H9 (cell line): Measurements from ENCODE around the gene ANKS1B. TPM values are rescaled to one million over a fixed set of nuclear protein-coding genes. Genes with fewer than 3 reads are reported as not detected.

Source experiments
- DNase-seq: peaks from one replicate; pipeline ENCODE4 v3.0.0-alpha.2; 2017
- H2AFZ ChIP-seq: one replicate; pipeline ENCODE4 v1.6.1; 2013; ENCODE audit warnings: mild to moderate bottlenecking, low read length, control low read depth, moderate library complexity
- H2AK5ac ChIP-seq: 2 replicates; pipeline ENCODE4 v1.6.1; 2013; ENCODE audit warnings: low read length, control low read depth, mixed read lengths; ENCODE audit not compliant: insufficient read length
- H2BK120ac ChIP-seq: one replicate; pipeline ENCODE4 v1.6.1; 2013; ENCODE audit warnings: low read depth, mild to moderate bottlenecking, low read length, control low read depth, inconsistent platforms; ENCODE audit not compliant: poor library complexity, severe bottlenecking
- H2BK12ac ChIP-seq: 2 replicates; pipeline ENCODE4 v1.6.1; 2013; ENCODE audit warnings: low read length, control low read depth, mixed read lengths, low read depth; ENCODE audit not compliant: insufficient read length
- H2BK15ac ChIP-seq: 2 replicates; pipeline ENCODE4 v1.6.1; 2013; ENCODE audit warnings: low read depth, low read length, control low read depth
- H2BK20ac ChIP-seq: one replicate; pipeline ENCODE4 v1.6.1; 2013; ENCODE audit warnings: low read depth, mild to moderate bottlenecking, low read length, control low read depth, inconsistent platforms; ENCODE audit not compliant: poor library complexity, severe bottlenecking
- H2BK5ac ChIP-seq: 2 replicates; pipeline ENCODE4 v1.6.1; 2013; ENCODE audit warnings: low read length, control low read depth, mixed read lengths; ENCODE audit not compliant: insufficient read length
- H3K14ac ChIP-seq: 2 replicates; pipeline ENCODE4 v1.6.1; 2013; ENCODE audit warnings: low read length, control low read depth; ENCODE audit not compliant: insufficient read depth
- H3K18ac ChIP-seq: 2 replicates; pipeline ENCODE4 v1.6.1; 2013; ENCODE audit warnings: low read depth, mild to moderate bottlenecking, mixed read lengths, low read length, control low read depth; ENCODE audit not compliant: insufficient read length
- H3K23ac ChIP-seq: 2 replicates; pipeline ENCODE4 v1.6.1; 2013; ENCODE audit warnings: low read length, control low read depth, mixed read lengths, low read depth; ENCODE audit not compliant: insufficient read length
- H3K23me2 ChIP-seq: 2 replicates; pipeline ENCODE4 v1.6.1; 2013; ENCODE audit warnings: low read depth, mild to moderate bottlenecking, mixed read lengths, low read length, control low read depth; ENCODE audit not compliant: insufficient read length, poor library complexity, severe bottlenecking
- H3K27ac ChIP-seq: 2 replicates; pipeline ENCODE4 v1.5.1; 2013; ENCODE audit warnings: low read length, control low read depth, mixed read lengths, low read depth; ENCODE audit not compliant: insufficient read length
- H3K27me3 ChIP-seq: 2 replicates; pipeline ENCODE4 v1.6.1; 2013; ENCODE audit warnings: low read length, control low read depth, inconsistent platforms; ENCODE audit not compliant: insufficient read depth
- H3K4ac ChIP-seq: 2 replicates; pipeline ENCODE4 v1.6.1; 2013; ENCODE audit warnings: low read depth, mild to moderate bottlenecking, control low read depth, inconsistent platforms, low read length, moderate library complexity
- H3K4me1 ChIP-seq: 2 replicates; pipeline ENCODE4 v1.6.1; 2013; ENCODE audit warnings: low read length, control low read depth, inconsistent platforms; ENCODE audit not compliant: insufficient read depth
- H3K4me2 ChIP-seq: 2 replicates; pipeline ENCODE4 v1.6.1; 2013; ENCODE audit warnings: low read length, control low read depth, mixed read lengths; ENCODE audit not compliant: insufficient read length, insufficient read depth
- H3K56ac ChIP-seq: 2 replicates; pipeline ENCODE4 v1.6.1; 2013; ENCODE audit warnings: low read depth, mild to moderate bottlenecking, mixed read lengths, low read length, control low read depth; ENCODE audit not compliant: insufficient read length
- H3K79me1 ChIP-seq: 2 replicates; pipeline ENCODE4 v1.6.1; 2013; ENCODE audit warnings: low read depth, mild to moderate bottlenecking, moderate library complexity, low read length, control low read depth, inconsistent platforms; ENCODE audit not compliant: insufficient read depth, poor library complexity, severe bottlenecking
- H3K79me2 ChIP-seq: 2 replicates; pipeline ENCODE4 v1.6.1; 2013; ENCODE audit warnings: low read length, control low read depth, inconsistent platforms; ENCODE audit not compliant: insufficient read depth
- H3K9ac ChIP-seq: 2 replicates; pipeline ENCODE4 v1.6.1; 2013; ENCODE audit warnings: low read length, control low read depth, mixed read lengths; ENCODE audit not compliant: insufficient read length; ENCODE audit errors: extremely low read depth
- H3K9me3 ChIP-seq: one replicate; pipeline ENCODE4 v1.6.1; 2013; ENCODE audit warnings: low read depth, low read length, inconsistent platforms; ENCODE audit not compliant: control insufficient read depth
- H3T11ph ChIP-seq: one replicate; pipeline ENCODE4 v1.6.1; 2013; ENCODE audit warnings: mild to moderate bottlenecking, low read length, control low read depth, inconsistent platforms
- H4K20me1 ChIP-seq: one replicate; pipeline ENCODE4 v1.6.1; 2013; ENCODE audit not compliant: control insufficient read depth, insufficient read length, insufficient read depth
- H4K5ac ChIP-seq: 2 replicates; pipeline ENCODE4 v1.6.1; 2013; ENCODE audit warnings: low read depth, mild to moderate bottlenecking, mixed read lengths, low read length, control low read depth; ENCODE audit not compliant: insufficient read length
- H4K8ac ChIP-seq: replicated peaks from 2 replicates; pipeline ENCODE4 v1.6.1; 2013; ENCODE audit warnings: low read length, control low read depth, mixed read lengths, low read depth; ENCODE audit not compliant: insufficient read length
- H4K91ac ChIP-seq: 2 replicates; pipeline ENCODE4 v1.6.1; 2013; ENCODE audit warnings: low read depth, mild to moderate bottlenecking, moderate library complexity, mixed read lengths, low read length, control low read depth; ENCODE audit not compliant: insufficient read length
- H3K27ac Mint-ChIP-seq, 3 experiments: 2 replicates in 2 of 3; 3 replicates in 1 of 3; pipeline ENCODE4 v1.8.0; 2020 to 2021; ENCODE audit warnings: mixed read lengths in 3 of 3, mild to moderate bottlenecking in 1 of 3, moderate library complexity in 1 of 3
- H3K27me3 Mint-ChIP-seq: 2 replicates; pipeline ENCODE4 v1.8.0; 2021; ENCODE audit warnings: low read depth, mild to moderate bottlenecking, moderate library complexity, mixed read lengths
- H3K36me3 Mint-ChIP-seq, 3 experiments: 2 replicates in 2 of 3; 3 replicates in 1 of 3; pipeline ENCODE4 v1.8.0; 2020 to 2021; ENCODE audit warnings: low read depth in 3 of 3, mixed read lengths in 3 of 3; ENCODE audit not compliant: insufficient read depth in 1 of 3
- H3K4me1 Mint-ChIP-seq, 2 experiments: 2 replicates each; pipeline ENCODE4 v1.8.0; 2020; ENCODE audit warnings: mixed read lengths in 2 of 2
- H3K4me3 Mint-ChIP-seq, 2 experiments: 2 replicates in 1 of 2; 3 replicates in 1 of 2; pipeline ENCODE4 v1.8.0; 2020 to 2021; ENCODE audit warnings: mild to moderate bottlenecking in 2 of 2, mixed read lengths in 2 of 2, moderate library complexity in 1 of 2
- H3K9me3 Mint-ChIP-seq, 2 experiments: 2 replicates in 1 of 2; 3 replicates in 1 of 2; pipeline ENCODE4 v1.8.0; 2020; ENCODE audit warnings: mild to moderate bottlenecking in 2 of 2, mixed read lengths in 2 of 2, moderate library complexity in 1 of 2
- WGBS: extraction: QIAGEN DNeasy Blood & Tissue Kit; methylation state at CpG from one replicate; pipeline ENCODE4 v1.1.7; 2013; ENCODE audit warnings: missing lambda C conversion rate, low lambda C conversion rate, mixed read lengths; ENCODE audit not compliant: insufficient read length; ENCODE audit errors: extremely low coverage; 5-methylcytosine and 5-hydroxymethylcytosine counted together
- total RNA-seq: library from RNA; stranded (reverse); gene quantifications from 2 replicates; pipeline ENCODE4 v1.2.1, GENCODE V29; 2021
- TF ChIP-seq, protein P1 (sequence below): fragments of 200-600 bp; sonication (generic); conservative IDR thresholded peaks from 3 replicates; pipeline ENCODE4 v1.8.0; 2021; ENCODE audit warnings: antibody characterized with exemption, mild to moderate bottlenecking

ANKS1B gene
- total RNA-seq, 1 experiment from 2014 or later = 4.1 TPM

- Mint-ChIP-seq H3K27me3 (no peaks in the 10 kb centered on the region), H3K9me3 (peaks cover 9 to 16% of the 10 kb centered on the region in 2 experiments; a peak in 4 of 5 replicates), H3K36me3 (peaks cover 0 to 5% (median 0%) of the 10 kb centered on the region in 3 experiments; a peak in 1 of 7 replicates), H3K27ac (no peak overlapping the region), H3K4me1 (no peaks in the 10 kb centered on the region), H3K4me3 (no peak overlapping the region)
- Histone ChIP-seq H3K79me1 (no peaks in the 10 kb centered on the region), H3K27me3 (no peaks in the 10 kb centered on the region), H4K20me1 (no peaks in the 10 kb centered on the region), H4K8ac (no peak overlapping the region), H3K27ac (no peak overlapping the region), H2BK15ac (no peak overlapping the region), H4K91ac (no peak overlapping the region), H3K4ac (no peak overlapping the region), H4K5ac (no peak overlapping the region), H2BK20ac (no peak overlapping the region), H2BK12ac (no peak overlapping the region), H2AFZ (no peak overlapping the region), H3K4me1 (no peaks in the 10 kb centered on the region), H3T11ph (no peak overlapping the region), H3K9me3 (no peaks in the 10 kb centered on the region), H3K23ac (no peak overlapping the region), H3K23me2 (no peaks in the 10 kb centered on the region), H3K14ac (no peak overlapping the region), H3K9ac (no peak overlapping the region), H2AK5ac (no peak overlapping the region), H3K79me2 (no peaks in the 10 kb centered on the region), H3K18ac (no peak overlapping the region), H2BK120ac (no peak overlapping the region), H3K56ac (no peak overlapping the region), H3K4me2 (no peak overlapping the region), H2BK5ac (no peak overlapping the region)
- TF ChIP-seq, protein P1, sequence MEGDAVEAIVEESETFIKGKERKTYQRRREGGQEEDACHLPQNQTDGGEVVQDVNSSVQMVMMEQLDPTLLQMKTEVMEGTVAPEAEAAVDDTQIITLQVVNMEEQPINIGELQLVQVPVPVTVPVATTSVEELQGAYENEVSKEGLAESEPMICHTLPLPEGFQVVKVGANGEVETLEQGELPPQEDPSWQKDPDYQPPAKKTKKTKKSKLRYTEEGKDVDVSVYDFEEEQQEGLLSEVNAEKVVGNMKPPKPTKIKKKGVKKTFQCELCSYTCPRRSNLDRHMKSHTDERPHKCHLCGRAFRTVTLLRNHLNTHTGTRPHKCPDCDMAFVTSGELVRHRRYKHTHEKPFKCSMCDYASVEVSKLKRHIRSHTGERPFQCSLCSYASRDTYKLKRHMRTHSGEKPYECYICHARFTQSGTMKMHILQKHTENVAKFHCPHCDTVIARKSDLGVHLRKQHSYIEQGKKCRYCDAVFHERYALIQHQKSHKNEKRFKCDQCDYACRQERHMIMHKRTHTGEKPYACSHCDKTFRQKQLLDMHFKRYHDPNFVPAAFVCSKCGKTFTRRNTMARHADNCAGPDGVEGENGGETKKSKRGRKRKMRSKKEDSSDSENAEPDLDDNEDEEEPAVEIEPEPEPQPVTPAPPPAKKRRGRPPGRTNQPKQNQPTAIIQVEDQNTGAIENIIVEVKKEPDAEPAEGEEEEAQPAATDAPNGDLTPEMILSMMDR = no peak
- no peak for DNase-seq
- WGBS = no CpG with 5 or more reads among the region's 2 CpGs
Measured at GRCh38 chr12:98985156-98985555, 999.6 kb downstream of the ANKS1B start.
